Umbilical cord (tissue), 2 donors: ENCODE measurements around the gene KCNB1. TPM values are rescaled to one million over a fixed set of nuclear protein-coding genes. Genes with fewer than 3 reads are reported as not detected.

Experiments
- DNase-seq: peaks from one replicate; pipeline ENCODE4 v3.0.0-alpha.2; 2015; ENCODE audit warnings: low spot score
- total RNA-seq: library from RNA; depleted of rRNA; stranded (reverse); fragments of >200 nt; gene quantifications from one replicate; pipeline ENCODE4 v1.2.3, GENCODE V29; 2014; ENCODE audit warnings: low replicate concordance; ENCODE audit not compliant: insufficient read depth

KCNB1 gene
- total RNA-seq, 1 donor from 2014 or later, result 2.4 TPM

DNA sequence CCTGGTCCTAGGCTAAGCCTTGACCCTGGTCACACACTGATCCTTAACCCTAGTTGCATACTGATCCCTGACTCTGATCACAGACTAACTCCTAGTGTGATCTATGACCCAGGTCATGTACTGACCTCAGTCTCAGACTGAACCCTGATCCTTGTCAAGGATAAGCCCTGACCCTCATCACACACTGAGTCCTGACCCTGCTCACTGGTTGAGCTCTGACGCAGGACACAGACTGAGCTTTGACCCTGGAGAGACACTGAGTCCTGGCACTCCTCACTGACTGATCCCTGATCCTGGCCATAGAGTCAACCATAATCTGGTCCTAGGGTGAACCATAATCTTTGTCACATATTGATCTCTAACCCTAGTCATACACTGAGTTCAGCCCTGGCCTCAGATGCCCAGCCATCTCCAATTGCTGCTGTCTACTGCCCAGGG is 37.9 kb downstream of the KCNB1 start:
- no peak for DNase-seq

DNA sequence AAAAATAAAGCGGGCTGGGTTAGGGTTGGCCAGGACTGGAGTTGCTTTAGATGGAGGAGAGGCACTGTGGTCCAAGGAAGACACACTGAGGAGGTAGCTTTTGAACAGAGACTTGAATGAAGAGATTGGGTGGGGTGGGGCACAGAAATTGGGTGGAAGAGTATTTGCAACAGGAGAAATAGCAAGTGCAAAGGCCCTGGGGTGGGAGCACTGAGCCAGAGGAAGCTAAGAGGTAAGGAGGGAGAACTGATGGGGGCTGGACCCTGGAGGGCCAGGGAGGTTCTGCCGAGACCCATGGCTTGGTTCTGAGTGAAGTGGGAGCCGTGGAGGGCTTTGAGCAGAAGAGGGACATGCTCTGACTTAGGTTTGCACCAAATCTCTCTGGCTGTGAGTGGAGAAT is 45.4 kb downstream of the KCNB1 start:
- no peak for DNase-seq

DNA sequence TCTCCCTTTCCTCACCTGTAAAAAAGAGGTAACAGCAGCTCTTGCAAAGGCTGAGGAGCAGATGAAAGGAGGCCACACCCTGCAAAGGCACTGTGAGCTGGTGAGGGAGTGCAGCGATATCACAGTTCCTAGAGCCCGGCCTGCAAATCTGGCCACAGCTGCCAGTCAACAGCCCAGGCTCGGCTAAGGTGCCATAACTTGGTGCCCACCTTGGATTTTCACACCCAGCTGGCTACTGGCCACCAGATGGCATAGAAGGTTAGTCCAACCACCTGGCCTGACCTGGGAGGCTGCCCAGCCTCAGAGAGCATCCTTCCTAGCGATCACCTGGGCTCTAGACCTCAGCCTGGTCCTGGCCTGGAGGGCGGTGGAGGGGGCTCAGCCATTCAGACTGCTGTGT is 46.8 kb downstream of the KCNB1 start:
- DNase-seq, result no peak

DNA sequence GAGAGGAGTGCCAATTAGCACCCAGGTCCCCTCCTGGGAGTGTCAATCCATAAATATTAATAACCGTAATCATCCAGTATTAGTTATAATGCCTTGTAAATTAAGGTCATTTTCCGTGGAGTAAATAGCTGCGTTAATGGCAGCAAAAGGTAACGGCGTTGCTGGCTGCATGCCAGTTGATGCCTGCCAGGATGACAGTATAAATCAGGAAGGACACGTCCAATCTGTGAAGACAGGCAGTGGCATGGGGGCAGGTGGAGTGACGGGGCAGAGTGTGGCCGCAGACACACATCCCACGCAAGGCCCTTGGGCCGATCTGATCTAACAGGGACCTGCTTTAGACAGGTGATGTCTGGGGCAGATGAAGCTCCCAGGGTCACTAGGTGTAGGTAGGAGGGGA is 49.1 kb downstream of the KCNB1 start:
- DNase-seq, result no peak

DNA sequence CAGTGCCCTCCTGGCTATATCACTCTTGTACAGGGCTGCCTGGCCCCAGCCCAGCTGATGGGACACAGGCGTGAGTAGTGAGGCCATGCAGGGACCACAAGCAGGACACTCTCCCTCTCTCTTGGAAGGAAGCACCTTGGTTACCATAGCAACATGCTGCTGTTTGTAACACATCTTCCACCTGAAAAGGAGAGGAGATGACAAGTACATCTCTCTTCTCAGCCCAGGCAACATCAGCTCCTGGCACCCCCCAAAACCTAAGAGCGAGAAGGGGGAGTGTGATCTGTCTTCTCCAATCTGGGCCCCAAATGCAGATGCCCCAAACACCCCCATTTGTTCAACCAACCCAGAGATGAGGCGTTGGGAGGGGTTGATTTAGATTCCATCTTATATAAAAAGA is 49.9 kb downstream of the KCNB1 start:
- DNase-seq, result no peak

DNA sequence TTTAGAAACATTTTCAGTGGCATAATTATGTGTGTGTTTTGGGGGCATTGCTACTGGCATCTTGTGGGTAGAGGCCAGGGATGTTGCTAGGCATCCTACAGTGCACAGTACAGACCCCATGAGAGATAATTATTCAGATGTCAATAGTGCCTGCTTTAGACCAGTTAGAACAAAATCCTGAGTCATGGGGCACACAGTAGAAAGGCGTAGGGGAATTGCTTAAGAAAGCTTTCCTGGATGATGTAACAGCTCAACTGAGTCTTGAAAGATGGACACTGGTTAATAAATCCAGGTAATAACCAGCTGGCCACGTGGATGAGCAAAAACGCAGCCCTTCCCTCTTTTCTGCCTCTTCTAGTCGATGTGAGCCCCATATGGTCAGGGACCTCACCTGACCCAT is 51.1 kb downstream of the KCNB1 start:
- DNase-seq, result no peak

DNA sequence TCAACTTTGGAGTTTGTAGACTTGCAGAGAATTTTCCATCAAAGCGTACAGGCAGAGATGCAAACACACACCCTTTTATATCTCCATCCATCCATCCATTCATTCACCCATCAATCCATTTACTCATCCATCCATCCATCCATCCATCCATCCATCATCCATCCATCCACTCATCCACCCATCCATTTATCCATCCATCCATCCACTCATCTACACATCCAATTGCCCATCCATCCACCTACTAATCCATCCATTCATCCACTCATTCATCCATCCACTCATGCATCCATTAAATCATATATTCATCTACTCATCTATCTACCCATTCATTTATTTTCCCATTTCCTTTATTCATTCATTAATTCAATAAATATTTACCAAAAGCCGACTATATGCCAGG is 52.1 kb downstream of the KCNB1 start:
- no peak for DNase-seq

DNA sequence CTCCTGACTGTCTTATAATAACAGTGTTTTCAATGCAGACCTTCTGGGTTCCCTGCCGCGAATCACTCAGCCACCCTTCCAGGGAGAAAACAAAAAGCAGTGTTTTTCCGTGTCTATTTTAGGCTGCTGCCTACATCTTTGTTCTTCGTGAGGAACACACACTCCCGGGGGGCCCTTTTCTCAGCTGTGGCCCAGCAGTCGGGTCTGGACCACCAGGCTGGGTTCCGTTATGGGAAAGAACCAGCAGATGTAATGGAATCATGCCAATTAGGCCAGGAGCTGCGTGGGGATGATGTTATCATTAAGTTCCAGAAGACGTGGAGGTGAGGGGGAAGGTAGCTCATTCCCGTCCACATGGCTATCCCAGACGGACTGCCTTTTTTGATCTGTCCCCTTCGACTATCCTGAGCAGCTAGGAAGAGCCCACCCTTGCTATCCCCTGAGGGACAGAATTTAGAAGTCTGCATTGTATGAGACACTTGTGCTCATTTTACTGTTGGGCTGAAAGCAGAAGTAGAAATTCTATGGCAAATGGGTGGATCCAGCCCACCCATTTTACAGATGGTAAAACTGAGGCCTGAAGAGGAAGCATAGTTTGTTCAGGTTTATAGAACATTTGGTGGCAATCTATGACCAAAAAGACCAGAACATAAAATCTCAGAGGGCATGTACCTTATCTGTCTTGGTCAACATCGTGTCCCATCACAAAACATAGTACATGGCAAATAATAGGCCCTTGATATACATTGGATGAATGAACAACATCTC is 54.5 kb downstream of the KCNB1 start:
- DNase-seq, result no peak

DNA sequence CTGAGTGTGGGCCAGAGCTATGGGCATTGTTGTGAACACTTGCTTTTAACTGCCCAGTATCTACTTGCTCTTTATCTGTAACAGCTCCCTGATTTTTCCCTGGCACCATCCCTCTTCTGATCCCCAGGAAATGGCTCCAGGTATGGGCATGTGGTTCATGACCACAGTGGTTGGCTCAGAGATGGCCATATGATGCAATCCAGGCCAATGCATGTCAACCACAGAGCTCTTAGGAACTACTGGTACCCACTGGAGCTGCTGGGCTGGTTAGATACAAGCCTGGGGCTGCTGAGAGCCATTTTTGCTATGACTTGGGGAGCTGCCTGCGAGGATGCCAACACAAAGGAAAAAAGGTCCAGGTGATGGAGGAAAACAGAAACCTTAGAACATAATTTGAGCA is 55.6 kb downstream of the KCNB1 start:
- no peak for DNase-seq

DNA sequence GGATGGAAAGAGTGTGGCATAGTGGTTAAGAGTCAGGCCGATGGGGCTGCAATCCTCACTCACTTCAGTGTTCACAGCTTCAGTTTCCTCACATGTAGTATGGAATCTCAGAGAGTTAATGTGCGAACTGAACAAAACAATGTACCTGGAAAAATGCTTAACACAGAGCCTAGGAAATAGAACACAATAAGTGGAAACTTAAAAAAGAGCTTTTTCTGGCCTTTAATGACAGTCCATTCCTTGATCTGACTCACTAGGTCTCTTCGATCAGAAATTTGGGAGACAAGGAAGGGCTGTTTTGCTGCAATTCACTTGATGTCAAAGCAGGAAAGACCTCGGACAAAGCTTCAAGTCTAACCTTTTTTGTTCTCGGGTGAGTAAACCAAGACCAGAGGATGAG is 56.1 kb downstream of the KCNB1 start:
- DNase-seq, result no peak

DNA sequence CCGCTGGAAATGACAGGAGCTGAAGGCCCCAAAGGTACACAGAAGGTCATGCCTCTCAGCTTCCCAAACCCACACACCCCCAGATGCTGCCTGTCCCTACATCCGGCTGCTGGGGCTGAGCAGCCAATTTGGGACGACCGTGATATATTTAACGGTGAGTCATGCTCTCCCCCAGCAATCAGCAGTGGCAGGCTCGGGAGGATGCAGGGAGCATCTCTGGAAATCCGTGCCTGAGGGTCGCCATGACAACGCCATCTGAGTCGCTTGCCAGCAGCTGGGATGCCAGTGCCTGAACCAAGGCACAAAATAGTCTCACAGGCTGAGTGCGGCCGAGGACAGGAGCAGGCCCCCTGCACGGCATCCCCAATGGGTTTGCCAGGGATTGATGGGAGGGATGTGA is 57.9 kb downstream of the KCNB1 start:
- no peak for DNase-seq

DNA sequence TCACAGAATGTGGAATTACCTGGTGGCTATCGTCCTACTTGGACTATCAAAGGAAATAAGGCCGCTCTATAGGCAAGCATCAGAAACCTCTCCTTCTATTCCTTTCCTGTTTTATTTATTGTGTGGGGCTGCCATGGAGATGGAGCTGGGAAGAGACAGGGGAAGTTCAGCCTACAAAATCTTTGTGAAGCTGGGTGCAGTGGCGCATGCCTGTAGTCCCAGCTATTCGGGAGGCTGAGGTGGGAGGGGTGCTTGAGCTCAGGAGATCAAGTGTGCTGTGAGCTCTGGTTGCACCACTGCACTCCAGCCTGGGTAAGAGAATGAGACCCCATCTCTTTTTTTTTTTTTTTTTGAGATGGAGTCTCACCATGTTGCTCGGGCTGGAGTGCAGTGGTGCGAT is 60.3 kb downstream of the KCNB1 start:
- DNase-seq, result no peak

DNA sequence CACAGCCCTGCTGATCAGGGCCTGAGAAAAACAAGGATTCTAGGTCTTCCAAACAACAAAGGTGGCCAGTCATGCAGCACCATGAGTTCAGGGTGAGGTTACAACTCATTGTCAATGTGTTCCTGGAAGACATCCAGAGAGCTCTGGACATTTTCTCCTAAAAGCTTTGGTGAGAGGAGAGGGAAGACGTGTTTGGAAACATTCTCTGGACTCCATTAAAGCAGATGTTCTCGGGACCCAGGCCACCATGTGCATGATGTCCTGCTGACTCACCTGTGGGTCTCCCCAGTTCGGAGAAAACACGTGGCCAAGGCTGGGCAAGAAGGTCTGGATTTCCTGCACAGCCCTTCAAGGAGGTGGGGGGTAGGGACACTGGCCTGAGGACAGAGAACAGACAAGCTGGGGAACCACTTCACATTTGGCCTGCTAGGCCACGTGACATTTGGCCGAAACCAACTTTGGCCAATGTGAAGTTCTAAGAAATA is 61.6 kb downstream of the KCNB1 start:
- no peak for DNase-seq

DNA sequence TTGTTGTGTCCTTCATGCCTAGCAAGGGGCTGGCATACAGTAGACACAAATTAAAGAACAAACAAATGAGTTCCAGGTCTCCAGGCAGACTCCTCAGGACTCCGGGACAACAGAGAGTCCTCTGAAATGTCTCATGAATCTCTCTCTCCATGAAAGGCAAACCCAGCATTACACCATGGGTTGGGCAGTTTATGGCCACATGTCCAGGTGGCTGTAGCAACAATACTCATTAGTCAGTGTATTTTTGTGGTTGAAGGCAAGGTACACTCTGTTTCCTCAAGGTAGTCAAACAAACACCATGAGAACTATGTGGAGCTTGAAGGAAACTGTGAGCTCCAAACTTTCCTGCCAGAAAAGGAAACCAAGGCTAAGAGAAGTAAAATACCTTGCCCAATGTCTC is 62.2 kb downstream of the KCNB1 start:
- DNase-seq, result no peak

DNA sequence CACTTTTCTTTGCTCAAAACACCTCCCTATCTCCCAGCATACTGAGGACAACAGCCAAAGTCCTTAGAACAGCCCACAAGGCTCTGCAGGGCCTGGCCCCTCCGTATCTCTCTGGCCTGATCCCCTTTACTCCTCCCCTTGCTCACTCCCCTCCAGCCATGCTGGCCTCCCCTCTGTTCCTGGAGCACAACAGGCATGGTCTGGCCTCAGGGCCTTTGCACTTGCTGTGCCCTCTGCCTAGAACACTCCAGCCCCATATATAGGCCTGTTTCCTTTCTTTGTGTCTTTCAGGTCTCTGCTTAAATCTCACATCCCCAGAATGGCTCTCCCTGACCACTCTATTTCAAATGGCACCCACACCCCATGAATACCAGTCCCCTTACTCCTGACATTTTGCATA is 62.7 kb downstream of the KCNB1 start:
- DNase-seq, result no peak

DNA sequence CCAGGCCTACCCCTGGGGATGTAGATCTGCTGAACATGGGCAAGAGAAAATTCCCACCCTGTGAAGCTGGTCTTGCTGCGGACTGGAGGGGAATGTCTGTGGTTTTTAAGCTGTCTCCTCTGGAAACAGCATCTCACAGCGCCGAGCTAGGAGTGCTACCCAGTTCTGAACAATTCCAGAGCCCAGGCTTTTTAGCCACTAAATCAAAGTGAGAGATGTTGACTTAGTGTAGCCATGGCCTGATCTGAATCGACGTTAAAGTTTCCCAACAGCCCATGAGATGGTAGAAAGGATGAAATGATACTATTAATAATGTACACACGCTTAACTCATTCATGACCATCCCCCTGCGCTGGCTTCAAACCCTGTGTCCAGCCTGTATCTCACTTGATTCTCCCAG is 63.7 kb downstream of the KCNB1 start:
- no peak for DNase-seq

DNA sequence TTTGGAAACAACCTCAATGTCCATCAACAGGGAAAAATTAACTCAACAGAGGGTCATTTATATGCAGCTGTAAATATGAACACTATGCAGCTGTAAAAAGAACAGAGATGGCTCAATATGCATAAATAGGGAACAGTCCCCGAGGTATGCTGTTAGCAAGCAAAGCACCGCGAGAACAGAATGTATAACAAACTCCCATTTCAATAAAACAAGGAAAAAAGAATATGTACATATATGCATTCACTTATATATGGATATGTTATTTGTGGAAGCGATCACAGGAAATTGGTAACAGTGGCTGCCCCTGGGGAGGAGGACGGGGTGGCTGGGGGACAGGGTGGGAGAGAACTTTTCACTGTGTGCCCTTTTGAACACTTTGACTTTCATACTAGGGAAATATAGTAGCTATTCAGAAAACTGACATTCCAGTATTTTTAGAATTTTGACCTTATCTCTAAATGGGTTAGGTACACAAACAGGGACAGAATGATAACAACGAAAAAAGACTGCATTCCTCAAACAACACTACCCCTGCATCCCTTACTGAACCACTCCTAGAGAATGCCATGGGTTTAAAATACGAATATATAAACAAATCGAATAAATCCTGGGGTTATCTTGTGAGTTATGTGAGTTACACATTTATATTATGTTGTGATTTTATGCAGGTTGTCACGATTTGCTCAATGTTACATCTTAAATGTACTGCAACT is 64.5 kb downstream of the KCNB1 start:
- no peak for DNase-seq

DNA sequence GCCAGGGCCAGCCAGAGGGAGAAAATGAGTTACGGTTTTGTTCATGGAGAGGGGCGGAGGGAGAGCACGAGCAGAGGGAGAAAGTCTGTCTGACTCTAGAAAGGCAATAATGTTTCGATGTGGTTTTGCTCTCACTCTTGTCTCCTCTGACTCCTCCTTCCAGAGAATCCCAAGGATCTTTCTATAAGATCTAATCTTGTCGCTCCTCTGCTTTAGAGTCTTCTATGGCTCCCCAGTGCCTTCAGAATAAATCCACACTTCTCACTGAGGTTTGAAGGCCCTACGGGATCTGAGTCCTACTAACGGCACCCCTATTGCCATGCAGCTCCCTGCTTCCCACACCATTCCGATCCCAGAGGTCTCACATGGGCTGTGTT is 66.8 kb downstream of the KCNB1 start:
- DNase-seq, result no peak

DNA sequence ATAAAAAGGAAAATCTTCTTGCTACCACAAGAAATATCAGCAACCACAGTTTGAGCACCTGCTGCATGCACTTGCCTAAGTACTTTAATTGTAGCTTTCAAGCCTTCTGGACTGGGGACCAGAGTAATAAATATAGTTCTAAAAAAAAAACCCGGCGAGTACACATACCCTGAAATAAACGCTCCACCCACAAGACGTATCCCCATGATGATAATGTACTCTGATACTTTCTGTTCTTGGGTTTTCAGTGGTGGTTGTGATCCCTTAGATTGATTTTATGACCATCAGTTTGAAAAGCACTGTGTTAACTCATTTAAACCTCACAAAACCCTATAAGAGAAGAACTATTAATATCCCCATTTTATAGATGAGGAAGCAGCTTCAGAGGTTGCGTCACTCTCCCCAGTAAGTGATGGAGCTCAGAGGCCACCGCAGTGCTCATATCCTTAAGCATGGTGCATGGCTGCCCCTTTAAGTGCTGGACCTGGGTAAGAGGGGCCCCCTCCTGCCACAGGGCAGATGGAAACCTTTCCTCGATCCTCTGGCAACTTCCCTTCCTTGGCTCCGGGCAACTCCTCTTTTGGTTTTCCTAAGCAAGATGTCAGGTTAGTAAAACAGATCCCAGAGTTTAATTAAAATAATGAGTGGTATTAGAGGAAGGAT is 67.3 kb downstream of the KCNB1 start:
- DNase-seq, result no peak

DNA sequence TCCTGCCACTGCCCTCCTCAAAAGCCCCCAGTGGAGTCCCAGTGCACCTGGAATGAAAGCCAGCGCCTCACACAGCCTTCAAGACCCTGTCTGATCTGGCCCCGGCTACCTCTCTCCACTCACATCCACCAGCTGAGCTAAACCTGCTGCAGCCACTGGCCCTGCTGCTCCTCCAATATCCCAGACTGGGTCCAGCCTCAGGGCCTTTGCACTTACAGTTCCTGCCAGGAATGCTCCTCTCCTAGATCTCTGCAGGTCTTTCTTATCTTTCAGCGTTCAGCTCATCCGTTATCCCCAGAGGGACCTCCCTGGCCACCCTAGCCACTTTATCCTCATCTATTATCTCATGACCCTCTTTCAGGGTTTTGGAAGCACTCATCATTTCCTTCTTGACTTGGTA is 68.8 kb downstream of the KCNB1 start:
- DNase-seq, result no peak

DNA sequence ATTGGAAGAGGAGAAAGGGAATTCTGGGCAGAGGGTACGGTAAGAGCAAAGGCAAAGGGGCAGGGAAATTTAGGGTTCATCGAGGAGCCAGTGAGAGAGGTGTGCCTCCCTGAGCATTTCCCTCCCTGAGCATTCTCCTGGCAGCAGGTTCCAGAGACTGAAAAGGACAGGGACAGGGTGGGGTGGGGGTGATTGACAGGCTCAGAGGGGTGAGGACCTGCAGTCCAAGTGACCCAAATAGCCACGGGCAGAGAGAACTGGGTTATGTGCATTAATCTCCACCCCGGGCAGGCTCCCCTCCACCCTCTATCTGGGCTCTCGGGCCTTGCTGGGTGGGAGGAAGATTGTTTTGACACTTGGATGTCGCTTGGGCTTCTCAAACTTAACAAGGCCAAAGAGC is 69.5 kb downstream of the KCNB1 start:
- no peak for DNase-seq

DNA sequence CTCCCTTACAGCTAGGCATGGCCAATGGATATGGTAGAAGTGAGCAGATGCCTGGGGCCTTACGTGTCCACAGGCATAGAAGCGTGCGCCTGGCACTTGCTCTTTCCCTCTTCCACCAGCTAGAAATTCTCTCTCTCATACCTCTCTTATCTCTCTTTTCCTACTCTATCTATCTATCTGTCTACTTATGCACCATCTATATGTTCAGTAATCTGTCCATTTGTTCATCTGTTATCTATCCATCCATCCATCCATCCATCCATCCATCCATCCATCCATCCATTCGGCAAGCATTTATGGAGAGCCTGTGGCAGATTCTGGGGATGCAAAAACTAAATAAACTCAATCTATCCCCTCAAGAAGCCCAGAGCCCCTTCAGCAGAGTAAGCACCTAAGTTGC is 70.2 kb downstream of the KCNB1 start:
- DNase-seq, result no peak
